ENCODE measurements around the gene TACC2.

The TACC2 gene

GRCh38 chr10:122281751-122282150, 292.8 kb downstream of the TACC2 start:
- no peak overlapping the region for H2AFZ ChIP-seq (ENCODE audit: low read depth, low read length)
- H3K36me3 ChIP-seq (ENCODE audit: insufficient read depth, low read length): no peaks in the 10 kb centered on the region
- H3K27me3 ChIP-seq (ENCODE audit: insufficient read depth, low read length): no peaks in the 10 kb centered on the region
- H3K9me3 ChIP-seq (ENCODE audit: low read length): no peaks in the 10 kb centered on the region
- H3K4me3 ChIP-seq (ENCODE audit: low read length): no peak overlapping the region
- H3K4me1 ChIP-seq (ENCODE audit: insufficient read depth, low read length): peaks cover 10% of the 10 kb centered on the region

- H3K36me3 ChIP-seq (ENCODE audit: insufficient read depth, low read length): no peaks in the 10 kb centered on the region
- no peaks in the 10 kb centered on the region for H3K9me3 ChIP-seq (ENCODE audit: low read length)
- no peaks in the 10 kb centered on the region for H3K27me3 ChIP-seq (ENCODE audit: insufficient read depth, low read length)
- no peak overlapping the region for H2AFZ ChIP-seq (ENCODE audit: low read depth, low read length)
- no peak overlapping the region for H3K4me3 ChIP-seq (ENCODE audit: low read length)
- H3K4me1 ChIP-seq (ENCODE audit: insufficient read depth, low read length): peaks cover 10% of the 10 kb centered on the region
These were observed 293.3 kb downstream of the TACC2 start for GRCh38 chr10:122282253-122282671.

GRCh38 chr10:122282909-122283308, 293.9 kb downstream of the TACC2 start:
- Histone ChIP-seq H3K27me3 (ENCODE audit: insufficient read depth, low read length) (no peaks in the 10 kb centered on the region), H2AFZ (ENCODE audit: low read depth, low read length) (no peak overlapping the region), H3K4me3 (ENCODE audit: low read length) (no peak overlapping the region), H3K36me3 (ENCODE audit: insufficient read depth, low read length) (no peaks in the 10 kb centered on the region), H3K9me3 (ENCODE audit: low read length) (no peaks in the 10 kb centered on the region), H3K4me1 (ENCODE audit: insufficient read depth, low read length) (peaks cover 10% of the 10 kb centered on the region)

GRCh38 chr10:122285506-122286444, 296.8 kb downstream of the TACC2 start:
- H3K36me3 ChIP-seq (ENCODE audit: insufficient read depth, low read length): no peaks in the 10 kb centered on the region
- H3K9me3 ChIP-seq (ENCODE audit: low read length): no peaks in the 10 kb centered on the region
- H3K27me3 ChIP-seq (ENCODE audit: insufficient read depth, low read length): peaks cover 2% of the 10 kb centered on the region
- no peak overlapping the region for H3K4me3 ChIP-seq (ENCODE audit: low read length)
- H2AFZ ChIP-seq (ENCODE audit: low read depth, low read length): no peak overlapping the region
- H3K4me1 ChIP-seq (ENCODE audit: insufficient read depth, low read length): peaks cover 10% of the 10 kb centered on the region

- H3K27me3 ChIP-seq (ENCODE audit: insufficient read depth, low read length): peaks cover 4% of the 10 kb centered on the region
- no peaks in the 10 kb centered on the region for H3K36me3 ChIP-seq (ENCODE audit: insufficient read depth, low read length)
- H3K9me3 ChIP-seq (ENCODE audit: low read length): no peaks in the 10 kb centered on the region
- H3K4me3 ChIP-seq (ENCODE audit: low read length): no peak overlapping the region
- no peak overlapping the region for H2AFZ ChIP-seq (ENCODE audit: low read depth, low read length)
- H3K4me1 ChIP-seq (ENCODE audit: insufficient read depth, low read length): no peaks in the 10 kb centered on the region
These were observed 297.9 kb downstream of the TACC2 start for GRCh38 chr10:122286867-122287266.

- Histone ChIP-seq H2AFZ (ENCODE audit: low read depth, low read length) (no peak overlapping the region), H3K4me3 (ENCODE audit: low read length) (no peak overlapping the region), H3K27me3 (ENCODE audit: insufficient read depth, low read length) (peaks cover 4% of the 10 kb centered on the region), H3K4me1 (ENCODE audit: insufficient read depth, low read length) (no peaks in the 10 kb centered on the region), H3K9me3 (ENCODE audit: low read length) (no peaks in the 10 kb centered on the region), H3K36me3 (ENCODE audit: insufficient read depth, low read length) (no peaks in the 10 kb centered on the region)
These were observed 298.6 kb downstream of the TACC2 start for GRCh38 chr10:122287570-122287969.

GRCh38 chr10:122288262-122288661, 299.3 kb downstream of the TACC2 start:
- Histone ChIP-seq H2AFZ (ENCODE audit: low read depth, low read length) (no peak overlapping the region), H3K27me3 (ENCODE audit: insufficient read depth, low read length) (peaks cover 4% of the 10 kb centered on the region), H3K9me3 (ENCODE audit: low read length) (no peaks in the 10 kb centered on the region), H3K4me3 (ENCODE audit: low read length) (no peak overlapping the region), H3K4me1 (ENCODE audit: insufficient read depth, low read length) (no peaks in the 10 kb centered on the region), H3K36me3 (ENCODE audit: insufficient read depth, low read length) (no peaks in the 10 kb centered on the region)

- Histone ChIP-seq H3K9me3 (ENCODE audit: low read length) (no peaks in the 10 kb centered on the region), H3K4me3 (ENCODE audit: low read length) (no peak overlapping the region), H2AFZ (ENCODE audit: low read depth, low read length) (no peak overlapping the region), H3K4me1 (ENCODE audit: insufficient read depth, low read length) (no peaks in the 10 kb centered on the region), H3K27me3 (ENCODE audit: insufficient read depth, low read length) (peaks cover 4% of the 10 kb centered on the region), H3K36me3 (ENCODE audit: insufficient read depth, low read length) (no peaks in the 10 kb centered on the region)
These were observed 300.0 kb downstream of the TACC2 start for GRCh38 chr10:122288917-122289316.

GRCh38 chr10:122290334-122290733, 301.4 kb downstream of the TACC2 start:
- H3K36me3 ChIP-seq (ENCODE audit: insufficient read depth, low read length): no peaks in the 10 kb centered on the region
- no peaks in the 10 kb centered on the region for H3K9me3 ChIP-seq (ENCODE audit: low read length)
- H3K4me1 ChIP-seq (ENCODE audit: insufficient read depth, low read length): no peaks in the 10 kb centered on the region
- H3K27me3 ChIP-seq (ENCODE audit: insufficient read depth, low read length): peaks cover 4% of the 10 kb centered on the region
- no peak overlapping the region for H3K4me3 ChIP-seq (ENCODE audit: low read length)
- no peak overlapping the region for H2AFZ ChIP-seq (ENCODE audit: low read depth, low read length)

GRCh38 chr10:122290833-122291532, 302.0 kb downstream of the TACC2 start:
- Histone ChIP-seq H2AFZ (ENCODE audit: low read depth, low read length) (no peak overlapping the region), H3K4me1 (ENCODE audit: insufficient read depth, low read length) (no peaks in the 10 kb centered on the region), H3K27me3 (ENCODE audit: insufficient read depth, low read length) (peaks cover 4% of the 10 kb centered on the region), H3K4me3 (ENCODE audit: low read length) (no peak overlapping the region), H3K36me3 (ENCODE audit: insufficient read depth, low read length) (no peaks in the 10 kb centered on the region), H3K9me3 (ENCODE audit: low read length) (no peaks in the 10 kb centered on the region)

- no peaks in the 10 kb centered on the region for H3K4me1 ChIP-seq (ENCODE audit: insufficient read depth, low read length)
- no peak overlapping the region for H2AFZ ChIP-seq (ENCODE audit: low read depth, low read length)
- H3K9me3 ChIP-seq (ENCODE audit: low read length): no peaks in the 10 kb centered on the region
- peaks cover 4% of the 10 kb centered on the region for H3K27me3 ChIP-seq (ENCODE audit: insufficient read depth, low read length)
- no peak overlapping the region for H3K4me3 ChIP-seq (ENCODE audit: low read length)
- H3K36me3 ChIP-seq (ENCODE audit: insufficient read depth, low read length): no peaks in the 10 kb centered on the region
These were observed 302.8 kb downstream of the TACC2 start for GRCh38 chr10:122291739-122292138.

GRCh38 chr10:122292376-122292775, 303.4 kb downstream of the TACC2 start:
- no peaks in the 10 kb centered on the region for H3K9me3 ChIP-seq (ENCODE audit: low read length)
- no peaks in the 10 kb centered on the region for H3K36me3 ChIP-seq (ENCODE audit: insufficient read depth, low read length)
- peaks cover 4% of the 10 kb centered on the region for H3K27me3 ChIP-seq (ENCODE audit: insufficient read depth, low read length)
- no peaks in the 10 kb centered on the region for H3K4me1 ChIP-seq (ENCODE audit: insufficient read depth, low read length)
- no peak overlapping the region for H2AFZ ChIP-seq (ENCODE audit: low read depth, low read length)
- H3K4me3 ChIP-seq (ENCODE audit: low read length): no peak overlapping the region

GRCh38 chr10:122293156-122293960, 304.4 kb downstream of the TACC2 start:
- Histone ChIP-seq H3K4me3 (ENCODE audit: low read length) (no peak overlapping the region), H3K36me3 (ENCODE audit: insufficient read depth, low read length) (no peaks in the 10 kb centered on the region), H3K27me3 (ENCODE audit: insufficient read depth, low read length) (peaks cover 4% of the 10 kb centered on the region)

More at GRCh38 chr10:122293156-122293960, 304.4 kb downstream of the TACC2 start:
- H3K9me3 ChIP-seq (ENCODE audit: low read length): no peaks in the 10 kb centered on the region
- H3K4me1 ChIP-seq (ENCODE audit: insufficient read depth, low read length): no peaks in the 10 kb centered on the region
- no peak overlapping the region for H2AFZ ChIP-seq (ENCODE audit: low read depth, low read length)
